Measurements from ENCODE around the gene PTGES2.

DNA sequence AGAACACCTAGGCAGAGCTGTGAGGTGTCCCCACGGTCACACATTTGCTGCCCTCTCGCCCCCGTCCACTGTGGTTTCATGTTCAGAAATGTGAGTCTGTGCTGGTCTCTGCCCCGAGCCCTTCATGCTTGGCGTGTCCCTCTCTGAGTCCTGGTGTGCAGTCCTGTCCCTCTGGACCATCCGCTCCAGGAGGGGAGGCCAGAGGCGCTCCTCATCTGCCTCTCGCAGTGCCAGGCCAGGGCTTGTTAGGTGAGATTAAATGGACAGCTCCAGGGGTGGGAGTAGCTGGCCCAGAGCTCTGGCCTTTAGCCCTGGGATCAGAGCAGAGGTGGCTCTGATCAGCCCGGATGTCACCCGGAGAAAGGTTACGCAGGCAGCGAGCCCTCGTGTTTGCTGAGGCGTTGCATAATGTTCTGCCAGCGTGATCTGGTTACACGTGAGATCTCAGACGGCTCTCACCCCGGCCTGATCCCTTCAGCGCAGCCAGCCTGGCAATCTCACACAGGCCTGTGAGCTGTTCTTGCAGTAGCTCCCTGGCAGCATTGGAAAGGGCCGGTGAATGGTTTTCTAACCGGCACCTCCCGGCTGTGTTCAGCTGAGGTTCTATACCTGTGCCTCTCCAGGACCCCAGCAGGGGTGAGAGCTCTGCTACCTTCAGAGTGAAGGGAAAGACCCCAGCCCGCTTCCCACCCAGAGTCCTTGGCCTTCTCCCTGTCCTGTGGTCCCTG is 24.5 kb downstream of the PTGES2 start:
- TF ChIP-seq CTCF (IDR thresholded peaks at IDR 0.05; ENCODE audit: insufficient read depth, low read depth, low read length) (no peak), EZH2 (IDR thresholded peaks at IDR 0.05; ENCODE audit: insufficient read depth, low read length) (no peak)
